Activated CD8-positive, alpha-beta T cell treated with anti-CD3 and anti-CD28 coated beads, Interleukin-2, amount 10 ng/mL, durations not matched to agents 7 days and 5 days (primary cell): Measurements from ENCODE around the gene OTOGL. TPM values are rescaled to one million over a fixed set of nuclear protein-coding genes. Genes with fewer than 3 reads are reported as not detected.
"Not testable (repeated sequence)": the region's sequence is repeated elsewhere in the genome, so short reads cannot be mapped to it uniquely, and the experiment has no call there.

Source experiments
- ATAC-seq: fragments of 150-1000 bp; cut with Tn5 transposase; one replicate; pipeline ENCODE4 v1.10.0; 2021; ENCODE audit warnings: moderate library complexity
- CTCF ChIA-PET: fragments of 350-600 bp; sonication (Branson Sonifier 250); formaldehyde crosslinking; loops from one replicate; lab custom pipeline; 2021; ENCODE audit warnings: antibody characterized with exemption; lab: Charles Lee
- POLR2A ChIA-PET: fragments of 350-600 bp; sonication (Branson Sonifier 250); formaldehyde crosslinking; loops from one replicate; lab custom pipeline; 2021; ENCODE audit warnings: antibody characterized with exemption; lab: Charles Lee
- DNase-seq: peaks from one replicate; pipeline ENCODE4 v3.0.0-alpha.2; 2020
- H3K27ac Mint-ChIP-seq: one replicate; pipeline ENCODE4 v1.8.0; 2021; ENCODE audit warnings: mild to moderate bottlenecking, mixed read lengths
- H3K27me3 Mint-ChIP-seq: one replicate; pipeline ENCODE4 v1.8.0; 2021; ENCODE audit warnings: low read depth, mixed read lengths
- H3K36me3 Mint-ChIP-seq: one replicate; pipeline ENCODE4 v1.8.0; 2021; ENCODE audit warnings: low read depth, mixed read lengths
- H3K4me1 Mint-ChIP-seq: one replicate; pipeline ENCODE4 v1.8.0; 2021; ENCODE audit warnings: low read depth, mixed read lengths
- H3K4me3 Mint-ChIP-seq: one replicate; pipeline ENCODE4 v1.8.0; 2021; ENCODE audit warnings: mild to moderate bottlenecking, mixed read lengths
- H3K9me3 Mint-ChIP-seq: one replicate; pipeline ENCODE4 v1.8.0; 2022; ENCODE audit warnings: mixed read lengths; ENCODE audit not compliant: insufficient read depth
- total RNA-seq, 2 experiments: library from RNA; stranded (reverse); gene quantifications; one replicate each; pipeline ENCODE4 v1.2.3, GENCODE V29; 2021

Gene OTOGL
- total RNA-seq, 2 experiments from 2014 or later: not detected

GRCh38 chr12:80212938-80213645, 113.8 kb downstream of the OTOGL start:
- Mint-ChIP-seq H3K27me3 (peaks cover 6% of the 10 kb centered on the region), H3K27ac (no peak overlapping the region)

GRCh38 chr12:80213871-80214270, 114.5 kb downstream of the OTOGL start:
- Mint-ChIP-seq H3K9me3 (no peaks in the 10 kb centered on the region), H3K4me3 (no peak overlapping the region), H3K36me3 (no peaks in the 10 kb centered on the region), H3K4me1 (no peaks in the 10 kb centered on the region), H3K27me3 (peaks cover 4% of the 10 kb centered on the region), H3K27ac (no peak overlapping the region)
- no peak for DNase-seq
- CTCF ChIA-PET: no interaction called here
- ATAC-seq: no peak
- POLR2A ChIA-PET: no interaction called here

More at GRCh38 chr12:80212938-80213645, 113.8 kb downstream of the OTOGL start:
- ChIA-PET CTCF (no interaction called here), POLR2A (no interaction called here)
- no peaks in the 10 kb centered on the region for H3K36me3 Mint-ChIP-seq
- H3K4me3 Mint-ChIP-seq: no peak overlapping the region
- no peaks in the 10 kb centered on the region for H3K9me3 Mint-ChIP-seq
- DNase-seq (no peak), ATAC-seq (no peak)
- H3K4me1 Mint-ChIP-seq: no peaks in the 10 kb centered on the region

GRCh38 chr12:80217011-80217535, 117.7 kb downstream of the OTOGL start:
- H3K36me3 Mint-ChIP-seq: no peaks in the 10 kb centered on the region
- CTCF ChIA-PET: interaction anchor here (0.6 kb wide), 1 partner anchor 157 kb away, joined by 3 read pairs; no protein-coding TSS in a partner anchor
- no peaks in the 10 kb centered on the region for H3K27me3 Mint-ChIP-seq
- no peaks in the 10 kb centered on the region for H3K9me3 Mint-ChIP-seq
- H3K27ac Mint-ChIP-seq: no peak overlapping the region
- ATAC-seq (no peak), DNase-seq (no peak)
- H3K4me3 Mint-ChIP-seq: no peak overlapping the region
- H3K4me1 Mint-ChIP-seq: no peaks in the 10 kb centered on the region
- POLR2A ChIA-PET: no interaction called here

DNA sequence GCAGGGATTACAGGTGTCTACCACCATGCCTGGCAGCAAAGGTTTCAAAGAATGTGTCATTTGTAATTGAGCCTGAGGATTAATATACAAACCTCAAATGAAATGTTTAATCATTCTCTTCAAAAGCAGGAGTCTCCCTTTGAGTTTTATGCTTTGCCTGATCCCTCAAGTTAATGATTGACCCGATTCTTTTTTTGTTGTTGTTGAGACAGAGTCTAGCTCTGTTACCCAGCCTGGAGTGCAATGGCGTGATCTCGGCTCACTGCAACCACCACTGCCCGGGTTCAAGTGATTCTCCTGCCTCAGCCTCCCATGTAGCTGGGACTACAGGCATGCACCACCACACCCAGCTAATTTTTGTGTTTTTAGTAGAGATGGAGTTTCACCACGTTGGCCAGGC, 119.6 kb downstream of the OTOGL start:
- H3K4me3 Mint-ChIP-seq, H3K9me3 Mint-ChIP-seq, H3K27me3 Mint-ChIP-seq, DNase-seq, H3K4me1 Mint-ChIP-seq, CTCF ChIA-PET, ATAC-seq, POLR2A ChIA-PET, H3K27ac Mint-ChIP-seq, H3K36me3 Mint-ChIP-seq: not testable (repeated sequence)

DNA sequence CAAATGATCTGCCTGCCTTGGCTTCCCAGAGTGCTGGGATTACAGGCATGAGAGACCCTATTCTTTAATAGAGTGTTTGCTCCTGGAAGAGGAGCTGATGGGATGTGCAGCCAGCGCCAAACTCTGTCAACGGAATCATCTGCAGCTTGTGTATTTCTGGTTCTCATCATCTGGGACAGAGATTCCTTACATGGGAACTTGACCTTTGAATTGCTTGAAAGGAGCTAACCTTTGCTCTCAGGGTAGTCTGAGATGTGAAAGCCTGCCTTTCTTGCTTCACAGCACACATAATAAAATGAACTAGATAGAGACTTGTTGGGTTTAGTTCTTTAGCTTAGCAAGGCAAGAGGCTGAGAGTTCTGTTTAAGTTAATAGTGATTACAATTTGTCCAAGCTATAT, 120.0 kb downstream of the OTOGL start:
- Mint-ChIP-seq H3K36me3 (no peaks in the 10 kb centered on the region), H3K4me1 (no peaks in the 10 kb centered on the region), H3K27me3 (no peaks in the 10 kb centered on the region), H3K4me3 (no peak overlapping the region), H3K27ac (no peak overlapping the region), H3K9me3 (no peaks in the 10 kb centered on the region)
- ChIA-PET POLR2A (no interaction called here), CTCF (no interaction called here)
- ATAC-seq (no peak), DNase-seq (no peak)

DNA sequence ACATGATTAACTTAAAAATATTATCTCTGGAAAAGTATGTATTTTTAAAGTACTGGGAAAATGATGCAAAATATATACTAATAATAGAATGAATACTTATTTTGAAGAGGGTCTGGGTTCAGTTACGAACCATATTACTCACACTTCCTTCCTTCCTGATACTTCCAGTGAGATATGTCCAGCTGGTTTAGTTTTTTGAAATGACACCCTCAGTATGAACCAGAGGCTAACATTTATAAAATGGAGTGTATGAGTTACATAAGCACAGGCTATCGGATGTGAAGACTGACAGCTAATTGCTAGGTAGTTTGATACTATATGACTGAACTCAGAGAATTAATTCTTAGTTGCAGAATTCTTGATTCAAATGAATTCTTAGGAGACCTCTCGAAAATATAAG, 122.9 kb downstream of the OTOGL start:
- Mint-ChIP-seq H3K9me3 (no peaks in the 10 kb centered on the region), H3K4me3 (no peak overlapping the region), H3K36me3 (no peaks in the 10 kb centered on the region), H3K4me1 (peaks cover 2% of the 10 kb centered on the region), H3K27ac (no peak overlapping the region), H3K27me3 (peaks cover 2% of the 10 kb centered on the region)
- DNase-seq (no peak), ATAC-seq (no peak)
- ChIA-PET CTCF (no interaction called here), POLR2A (no interaction called here)

- Mint-ChIP-seq H3K4me3 (no peak overlapping the region), H3K36me3 (no peaks in the 10 kb centered on the region), H3K27me3 (peaks cover 2% of the 10 kb centered on the region), H3K9me3 (no peaks in the 10 kb centered on the region), H3K27ac (no peak overlapping the region), H3K4me1 (peaks cover 2% of the 10 kb centered on the region)
- ATAC-seq (no peak), DNase-seq (no peak)
- ChIA-PET CTCF (no interaction called here), POLR2A (no interaction called here)
These were observed 127.2 kb downstream of the OTOGL start for GRCh38 chr12:80226576-80226975.

DNA sequence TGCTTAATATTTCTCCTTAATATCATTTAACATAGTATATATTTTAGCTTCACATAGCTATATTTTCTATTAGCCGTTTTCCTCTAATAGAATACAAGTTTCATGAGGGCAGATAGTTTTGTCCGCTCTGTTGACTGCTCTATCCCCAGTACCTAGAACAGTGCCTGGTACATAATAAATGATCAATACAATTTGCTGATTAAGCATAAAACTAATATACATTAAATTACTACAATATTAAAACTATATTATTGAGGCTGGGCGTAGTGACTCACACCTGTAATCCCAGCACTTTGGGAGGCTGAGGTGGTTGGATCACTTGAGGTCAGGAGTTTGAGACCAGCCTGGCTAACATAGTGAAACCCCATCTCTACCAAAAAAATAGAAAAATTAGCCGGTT, 128.6 kb downstream of the OTOGL start:
- H3K27me3 Mint-ChIP-seq, DNase-seq, H3K36me3 Mint-ChIP-seq, H3K4me1 Mint-ChIP-seq, CTCF ChIA-PET, H3K27ac Mint-ChIP-seq, POLR2A ChIA-PET, ATAC-seq, H3K4me3 Mint-ChIP-seq, H3K9me3 Mint-ChIP-seq: not testable (repeated sequence)

GRCh38 chr12:80230068-80230467, 130.7 kb downstream of the OTOGL start:
- no peaks in the 10 kb centered on the region for H3K36me3 Mint-ChIP-seq
- DNase-seq (no peak), ATAC-seq (no peak)
- CTCF ChIA-PET: no interaction called here
- H3K27me3 Mint-ChIP-seq: peaks cover 2% of the 10 kb centered on the region
- no peaks in the 10 kb centered on the region for H3K9me3 Mint-ChIP-seq
- no peak overlapping the region for H3K27ac Mint-ChIP-seq
- peaks cover 2% of the 10 kb centered on the region for H3K4me1 Mint-ChIP-seq
- POLR2A ChIA-PET: no interaction called here
- H3K4me3 Mint-ChIP-seq: no peak overlapping the region

GRCh38 chr12:80232837-80233236, 133.5 kb downstream of the OTOGL start:
- ChIA-PET POLR2A (no interaction called here), CTCF (no interaction called here)
- no peak for ATAC-seq
- no peak overlapping the region for H3K27ac Mint-ChIP-seq
- no peak for DNase-seq
- H3K4me3 Mint-ChIP-seq: no peak overlapping the region
- H3K9me3 Mint-ChIP-seq: no peaks in the 10 kb centered on the region
- no peaks in the 10 kb centered on the region for H3K4me1 Mint-ChIP-seq
- no peaks in the 10 kb centered on the region for H3K36me3 Mint-ChIP-seq
- no peaks in the 10 kb centered on the region for H3K27me3 Mint-ChIP-seq

DNA sequence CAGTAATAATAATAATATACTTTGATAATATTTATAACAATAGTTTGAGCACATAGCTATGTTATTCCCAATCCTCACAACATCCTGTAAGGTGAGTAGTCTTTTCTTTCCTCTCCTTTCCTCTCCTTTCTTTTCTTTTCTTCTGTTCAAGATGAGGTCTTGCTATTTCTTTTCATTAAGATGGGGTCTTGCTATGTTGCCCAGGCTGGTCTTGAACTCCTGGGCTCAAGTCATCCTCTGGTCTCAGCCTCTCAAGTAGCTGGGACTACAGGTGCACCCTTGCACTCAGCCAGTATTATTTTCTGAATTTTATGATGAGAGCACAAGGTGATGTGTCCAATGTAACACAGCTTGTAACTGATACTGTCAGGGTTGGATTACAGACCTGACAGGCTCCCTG, 134.6 kb downstream of the OTOGL start:
- Mint-ChIP-seq H3K27me3 (no peaks in the 10 kb centered on the region), H3K9me3 (no peaks in the 10 kb centered on the region), H3K36me3 (no peaks in the 10 kb centered on the region), H3K27ac (no peak overlapping the region), H3K4me3 (no peak overlapping the region), H3K4me1 (no peaks in the 10 kb centered on the region)
- no peak for ATAC-seq
- POLR2A ChIA-PET: no interaction called here
- CTCF ChIA-PET: no interaction called here
- no peak for DNase-seq

- ATAC-seq: no peak
- ChIA-PET POLR2A (no interaction called here), CTCF (no interaction called here)
- H3K4me1 Mint-ChIP-seq: no peaks in the 10 kb centered on the region
- H3K4me3 Mint-ChIP-seq: no peak overlapping the region
- H3K27me3 Mint-ChIP-seq: no peaks in the 10 kb centered on the region
- no peak for DNase-seq
- no peak overlapping the region for H3K27ac Mint-ChIP-seq
- H3K36me3 Mint-ChIP-seq: no peaks in the 10 kb centered on the region
- no peaks in the 10 kb centered on the region for H3K9me3 Mint-ChIP-seq
These were observed 135.3 kb downstream of the OTOGL start for GRCh38 chr12:80234667-80235066.

DNA sequence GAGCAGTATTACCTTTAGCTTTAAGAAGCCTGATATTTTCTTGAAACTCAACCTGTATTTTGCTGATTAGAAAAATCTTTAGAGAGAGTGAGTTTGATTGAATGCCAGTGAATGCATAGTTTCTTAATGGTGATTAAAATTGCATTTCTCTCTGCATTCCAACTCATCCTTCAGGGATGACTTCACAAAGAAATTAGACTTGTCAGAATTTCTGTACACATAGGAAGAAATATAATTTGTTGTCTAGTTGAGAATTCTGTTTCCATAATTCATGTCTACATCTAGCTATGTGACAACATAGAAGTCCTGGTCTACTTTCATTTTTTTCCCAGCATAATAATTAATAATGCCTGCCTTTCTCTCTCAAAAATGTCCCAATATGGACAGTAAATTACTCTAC, 136.6 kb downstream of the OTOGL start:
- H3K27ac Mint-ChIP-seq: no peak overlapping the region
- no peak overlapping the region for H3K4me3 Mint-ChIP-seq
- ChIA-PET POLR2A (no interaction called here), CTCF (no interaction called here)
- no peak for ATAC-seq
- no peaks in the 10 kb centered on the region for H3K9me3 Mint-ChIP-seq
- no peaks in the 10 kb centered on the region for H3K4me1 Mint-ChIP-seq
- DNase-seq: no peak
- no peaks in the 10 kb centered on the region for H3K36me3 Mint-ChIP-seq
- H3K27me3 Mint-ChIP-seq: no peaks in the 10 kb centered on the region
